MCF 10A (cell line): ENCODE results near the gene PLD5. TPM values are rescaled to one million over a fixed set of nuclear protein-coding genes. Genes with fewer than 3 reads are reported as not detected.
"Not testable (repeated sequence)": the region's sequence is repeated elsewhere in the genome, so short reads cannot be mapped to it uniquely, and the experiment has no call there.

ENCODE experiments used
- BruUV-seq: library from RNA; stranded (reverse); fragments of 400-500 nt; replicated peaks from 2 replicates; lab custom pipeline; 2021; lab: Mats Ljungman, UMichigan
- CTCF ChIA-PET: fragments of 300-600 bp; sonication (Branson Sonifier 250); formaldehyde crosslinking; extraction: SDS; loops from one replicate; lab custom pipeline; 2021; ENCODE audit warnings: antibody characterized with exemption, inconsistent platforms; lab: Yijun Ruan, JAX
- POLR2A ChIA-PET: fragments of 300-600, 350-650 bp; sonication (Branson Sonifier 250); formaldehyde crosslinking; extraction: SDS; loops from one replicate; lab custom pipeline; 2020; ENCODE audit warnings: antibody characterized with exemption, inconsistent platforms; lab: Yijun Ruan, JAX
- DNase-seq: peaks from one replicate; pipeline ENCODE4 v3.0.0-alpha.2; 2018; ENCODE audit not compliant: unreplicated experiment
- H3K27ac Mint-ChIP-seq: one replicate; pipeline ENCODE4 v1.8.0; 2022; ENCODE audit warnings: mild to moderate bottlenecking, low read depth, mixed read lengths; ENCODE audit not compliant: unreplicated experiment
- H3K27me3 Mint-ChIP-seq: one replicate; pipeline ENCODE4 v1.8.0; 2022; ENCODE audit warnings: mixed read lengths; ENCODE audit not compliant: insufficient read depth, unreplicated experiment
- H3K36me3 Mint-ChIP-seq: one replicate; pipeline ENCODE4 v1.8.0; 2022; ENCODE audit warnings: mild to moderate bottlenecking, moderate library complexity, mixed read lengths; ENCODE audit not compliant: insufficient read depth, unreplicated experiment
- H3K4me1 Mint-ChIP-seq: one replicate; pipeline ENCODE4 v1.8.0; 2022; ENCODE audit warnings: mixed read lengths; ENCODE audit not compliant: insufficient read depth, unreplicated experiment
- H3K4me3 Mint-ChIP-seq: one replicate; pipeline ENCODE4 v1.8.0; 2022; ENCODE audit warnings: mild to moderate bottlenecking, moderate library complexity, mixed read lengths; ENCODE audit not compliant: unreplicated experiment
- H3K9me3 Mint-ChIP-seq: one replicate; pipeline ENCODE4 v1.8.0; 2022; ENCODE audit warnings: mixed read lengths; ENCODE audit not compliant: unreplicated experiment
- intact Hi-C: fragments of 100-400 bp; cut with micrococcal nuclease; formaldehyde crosslinking; loops from 2 replicates; pipeline ENCODE4 v1.14.1; 2022
- total RNA-seq: library from RNA; stranded (reverse); gene quantifications from 2 replicates; pipeline ENCODE4 v1.2.3, GENCODE V29; 2022
- TF ChIP-seq, protein P1 (sequence below): fragments of 200-600 bp; IDR thresholded peaks from one replicate; pipeline ENCODE4 v1.8.0; 2022; ENCODE audit warnings: antibody characterized with exemption, mild to moderate bottlenecking; ENCODE audit not compliant: unreplicated experiment

Gene PLD5
- total RNA-seq, 1 experiment from 2014 or later, result 18.3 TPM

DNA sequence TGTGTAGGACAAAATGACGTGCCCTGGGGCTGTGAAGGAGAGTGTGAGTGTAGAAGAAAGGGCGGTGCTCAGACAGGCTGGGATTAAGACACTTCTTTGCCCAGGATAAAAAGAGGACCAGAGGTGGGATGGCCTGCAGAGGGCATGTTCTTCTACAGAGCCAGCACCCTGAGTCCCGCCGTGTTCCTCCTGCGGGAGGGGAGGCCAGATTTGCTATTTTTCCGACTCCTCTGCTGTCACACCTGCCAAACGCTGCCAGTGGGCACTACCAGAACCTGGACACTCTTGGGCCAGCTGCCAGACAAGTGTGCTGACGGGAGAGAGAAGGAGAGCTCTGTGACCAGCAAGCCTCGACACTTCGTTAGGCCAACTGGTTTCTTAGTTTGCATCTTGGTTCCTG is 206.4 kb downstream of the PLD5 start:
- Mint-ChIP-seq H3K27ac (no peak overlapping the region), H3K36me3 (no peaks in the 10 kb centered on the region), H3K9me3 (peaks cover 7% of the 10 kb centered on the region), H3K27me3 (no peaks in the 10 kb centered on the region), H3K4me1 (peaks cover 28% of the 10 kb centered on the region), H3K4me3 (no peak overlapping the region)
- TF ChIP-seq, protein P1, sequence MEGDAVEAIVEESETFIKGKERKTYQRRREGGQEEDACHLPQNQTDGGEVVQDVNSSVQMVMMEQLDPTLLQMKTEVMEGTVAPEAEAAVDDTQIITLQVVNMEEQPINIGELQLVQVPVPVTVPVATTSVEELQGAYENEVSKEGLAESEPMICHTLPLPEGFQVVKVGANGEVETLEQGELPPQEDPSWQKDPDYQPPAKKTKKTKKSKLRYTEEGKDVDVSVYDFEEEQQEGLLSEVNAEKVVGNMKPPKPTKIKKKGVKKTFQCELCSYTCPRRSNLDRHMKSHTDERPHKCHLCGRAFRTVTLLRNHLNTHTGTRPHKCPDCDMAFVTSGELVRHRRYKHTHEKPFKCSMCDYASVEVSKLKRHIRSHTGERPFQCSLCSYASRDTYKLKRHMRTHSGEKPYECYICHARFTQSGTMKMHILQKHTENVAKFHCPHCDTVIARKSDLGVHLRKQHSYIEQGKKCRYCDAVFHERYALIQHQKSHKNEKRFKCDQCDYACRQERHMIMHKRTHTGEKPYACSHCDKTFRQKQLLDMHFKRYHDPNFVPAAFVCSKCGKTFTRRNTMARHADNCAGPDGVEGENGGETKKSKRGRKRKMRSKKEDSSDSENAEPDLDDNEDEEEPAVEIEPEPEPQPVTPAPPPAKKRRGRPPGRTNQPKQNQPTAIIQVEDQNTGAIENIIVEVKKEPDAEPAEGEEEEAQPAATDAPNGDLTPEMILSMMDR, result no peak
- intact Hi-C loops, result no loop called here
- no TSS peak for BruUV-seq
- no peak for DNase-seq
- CTCF ChIA-PET, result no interaction called here
- POLR2A ChIA-PET, result no interaction called here

DNA sequence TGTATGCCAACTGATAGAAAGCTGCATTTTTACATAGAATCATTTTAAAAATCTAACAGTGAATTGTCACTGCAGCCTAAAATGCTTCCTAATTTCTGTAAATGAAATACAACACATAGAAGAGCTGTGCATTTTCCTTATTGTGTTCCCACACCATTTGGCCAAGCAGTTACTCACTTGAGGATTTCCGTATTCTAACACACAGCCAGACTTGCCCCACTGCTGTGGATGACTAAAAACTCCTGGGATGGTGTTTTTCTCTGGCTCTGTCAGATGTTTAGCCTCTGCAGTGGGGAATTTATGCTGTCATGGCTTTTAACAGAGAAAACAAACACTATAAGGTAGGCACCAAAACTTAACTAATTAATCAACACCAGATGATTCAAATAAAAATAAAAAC is 209.6 kb downstream of the PLD5 start:
- BruUV-seq, H3K27ac Mint-ChIP-seq, H3K27me3 Mint-ChIP-seq, H3K9me3 Mint-ChIP-seq, H3K36me3 Mint-ChIP-seq, H3K4me3 Mint-ChIP-seq, intact Hi-C loops, POLR2A ChIA-PET, DNase-seq, CTCF ChIA-PET: not testable (repeated sequence)
- peaks cover 12% of the 10 kb centered on the region for H3K4me1 Mint-ChIP-seq

DNA sequence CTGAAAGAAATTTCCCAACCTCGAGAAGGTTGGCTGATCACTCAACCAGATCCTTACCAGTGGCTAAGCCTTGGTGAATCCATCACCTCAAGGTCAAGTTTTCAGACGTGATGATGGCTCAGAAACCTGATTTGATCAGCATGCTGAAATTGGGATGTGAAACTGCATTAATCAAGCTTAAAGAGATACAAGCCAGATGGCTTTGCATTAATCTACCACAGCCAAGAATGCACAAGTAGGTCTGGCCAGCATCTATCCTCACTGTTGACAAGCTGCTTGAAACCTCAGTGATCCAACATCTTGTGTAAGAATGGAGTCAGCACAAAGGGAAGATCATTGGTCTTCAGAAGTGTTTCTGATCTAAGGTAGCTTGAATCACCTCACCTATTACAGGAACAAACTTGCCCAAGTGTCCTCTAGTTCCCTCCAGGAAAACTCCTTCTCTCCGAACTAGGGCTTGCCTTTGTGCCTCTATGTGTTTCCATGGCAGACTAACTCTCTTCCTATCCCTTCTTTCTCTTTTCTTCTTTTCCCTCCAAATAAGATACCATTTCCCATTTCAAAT is 210.3 kb downstream of the PLD5 start:
- CTCF ChIA-PET, H3K9me3 Mint-ChIP-seq, H3K4me3 Mint-ChIP-seq, BruUV-seq, intact Hi-C loops, DNase-seq, H3K27me3 Mint-ChIP-seq, H3K27ac Mint-ChIP-seq, POLR2A ChIA-PET, H3K36me3 Mint-ChIP-seq: not testable (repeated sequence)
- peaks cover 12% of the 10 kb centered on the region for H3K4me1 Mint-ChIP-seq

DNA sequence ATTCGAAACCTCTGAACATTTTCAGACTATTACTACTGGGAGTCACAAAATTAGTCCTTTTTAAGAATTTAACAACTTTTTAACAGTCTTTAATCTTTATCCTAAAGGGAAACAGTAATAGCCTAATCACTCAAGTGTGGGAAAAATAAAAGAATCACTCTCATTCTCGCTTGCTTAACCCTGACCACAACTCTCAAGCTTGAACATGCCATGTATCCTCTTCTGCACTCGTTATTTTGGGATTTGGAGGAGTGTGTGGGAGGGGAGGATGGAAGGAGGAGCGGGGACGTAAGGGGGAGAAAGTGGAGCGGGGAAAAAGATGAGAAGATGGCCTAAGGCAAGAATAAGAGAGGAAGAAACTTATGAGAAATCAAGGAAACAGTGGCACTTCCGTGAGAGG is 215.8 kb downstream of the PLD5 start:
- BruUV-seq, POLR2A ChIA-PET, H3K9me3 Mint-ChIP-seq, H3K4me1 Mint-ChIP-seq, intact Hi-C loops, H3K27me3 Mint-ChIP-seq, H3K4me3 Mint-ChIP-seq, H3K36me3 Mint-ChIP-seq, CTCF ChIA-PET: not testable (repeated sequence)
- DNase-seq, result peak; percentile 61
- peak overlapping the region; percentile 10 for H3K27ac Mint-ChIP-seq

DNA sequence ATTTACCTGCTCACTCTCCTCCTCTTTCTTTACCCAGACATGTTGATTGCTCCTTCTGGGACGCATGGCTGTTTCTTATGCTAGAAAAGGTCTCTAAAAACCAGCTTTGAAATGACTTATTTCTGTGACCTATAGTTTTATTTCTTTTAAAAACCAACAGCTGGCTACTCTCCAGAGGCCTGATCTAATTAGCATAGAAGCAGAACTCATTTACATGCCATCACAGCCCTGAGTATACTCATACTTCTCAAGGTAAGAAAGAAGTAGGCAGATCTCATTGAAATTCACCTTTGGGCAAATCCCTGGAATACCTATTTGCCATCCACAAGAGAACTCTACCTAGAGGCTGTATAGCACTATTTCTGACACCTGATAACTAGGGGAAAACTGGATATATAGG is 230.7 kb downstream of the PLD5 start:
- H3K4me3 Mint-ChIP-seq, H3K27me3 Mint-ChIP-seq, H3K36me3 Mint-ChIP-seq, intact Hi-C loops, H3K4me1 Mint-ChIP-seq, DNase-seq, H3K9me3 Mint-ChIP-seq, BruUV-seq, H3K27ac Mint-ChIP-seq: not testable (repeated sequence)
- POLR2A ChIA-PET, result interaction anchor here (0.7 kb wide), 1 partner anchor 113 kb away, joined by 3 read pairs; no protein-coding TSS in a partner anchor
- CTCF ChIA-PET, result interaction anchor here (0.6 kb wide), 1 partner anchor 273 kb away, joined by 3 read pairs; no protein-coding TSS in a partner anchor

DNA sequence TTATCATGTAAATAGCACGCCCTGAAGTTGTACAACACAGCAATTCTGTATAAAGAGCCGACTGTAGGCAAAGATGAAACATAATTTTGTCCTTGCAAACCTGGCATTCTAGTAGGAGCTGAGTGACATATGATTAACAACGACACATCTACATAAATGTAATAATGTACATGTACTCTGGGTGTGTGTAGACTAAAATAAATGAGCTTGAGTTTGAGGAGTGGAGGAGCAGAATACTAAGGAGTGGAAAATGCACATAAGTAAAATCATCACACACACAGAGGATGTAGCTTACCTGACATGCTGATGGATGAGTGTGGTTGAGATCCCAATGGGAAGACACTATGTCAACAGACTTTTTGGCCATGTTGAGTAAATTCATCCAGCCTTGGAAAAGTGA is 236.4 kb downstream of the PLD5 start:
- H3K27me3 Mint-ChIP-seq, H3K9me3 Mint-ChIP-seq, intact Hi-C loops, POLR2A ChIA-PET, H3K27ac Mint-ChIP-seq, CTCF ChIA-PET, DNase-seq, H3K4me3 Mint-ChIP-seq, H3K36me3 Mint-ChIP-seq, H3K4me1 Mint-ChIP-seq, BruUV-seq: not testable (repeated sequence)

DNA sequence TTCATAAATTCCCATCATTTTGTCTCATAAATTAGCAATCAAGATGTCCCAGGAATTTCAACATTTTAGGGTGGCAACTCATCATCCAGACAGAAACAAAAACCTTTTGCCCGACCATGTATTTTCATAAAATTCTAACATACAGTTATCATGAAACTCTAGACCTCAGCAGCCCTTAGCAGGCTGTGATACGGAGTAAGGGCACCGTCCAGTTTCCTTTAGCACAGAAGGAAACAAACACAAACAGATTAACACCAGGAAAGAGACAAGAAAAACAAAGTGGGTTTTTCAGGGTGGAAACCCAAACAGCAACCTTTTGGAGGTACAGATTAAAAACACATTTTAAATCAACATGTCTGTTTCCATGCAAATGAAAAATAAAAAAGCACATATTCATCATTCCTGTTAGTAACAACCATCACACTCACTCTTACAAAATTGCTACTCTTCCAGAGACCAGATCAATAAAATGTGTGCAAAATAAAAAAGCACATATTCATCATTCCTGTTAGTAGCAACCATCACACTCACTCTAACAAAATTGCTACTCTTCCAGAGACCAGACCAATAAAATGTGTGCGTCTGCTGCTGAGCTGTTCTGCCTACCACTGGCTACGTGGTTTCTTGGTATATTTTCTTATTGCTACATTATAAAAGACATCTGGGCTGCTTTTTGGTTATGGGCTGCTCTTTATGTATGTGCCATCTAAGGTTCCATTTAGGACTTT is 241.6 kb downstream of the PLD5 start:
- POLR2A ChIA-PET, DNase-seq, H3K4me1 Mint-ChIP-seq, H3K4me3 Mint-ChIP-seq, H3K36me3 Mint-ChIP-seq, BruUV-seq, H3K27me3 Mint-ChIP-seq, H3K27ac Mint-ChIP-seq, H3K9me3 Mint-ChIP-seq, intact Hi-C loops: not testable (repeated sequence)
- CTCF ChIA-PET, result interaction anchor here (0.7 kb wide), 1 partner anchor 125 kb away, joined by 4 read pairs; no protein-coding TSS in a partner anchor

DNA sequence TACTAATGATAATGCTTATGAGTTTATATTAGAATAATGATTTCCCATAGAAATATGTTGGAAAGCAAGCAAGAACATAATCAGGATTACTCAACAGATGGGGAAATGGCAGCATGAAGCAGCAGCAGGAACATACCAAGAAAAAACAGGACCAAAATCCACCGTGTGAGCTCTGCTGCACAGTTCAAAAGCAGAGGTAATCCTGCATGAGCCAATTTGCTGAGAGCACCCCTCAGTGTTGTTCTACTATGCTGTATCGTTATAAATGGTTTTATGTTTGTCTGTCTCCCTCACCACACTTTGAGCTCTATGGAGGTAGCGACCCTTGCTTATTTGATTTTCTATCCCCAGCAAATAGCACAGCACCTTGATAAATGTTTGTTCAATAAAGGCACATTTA is 246.1 kb downstream of the PLD5 start:
- H3K4me1 Mint-ChIP-seq, intact Hi-C loops, H3K27me3 Mint-ChIP-seq, H3K27ac Mint-ChIP-seq, DNase-seq, BruUV-seq, CTCF ChIA-PET, H3K4me3 Mint-ChIP-seq, H3K9me3 Mint-ChIP-seq, POLR2A ChIA-PET, H3K36me3 Mint-ChIP-seq: not testable (repeated sequence)
